HG03095 (cell line): Measurements from ENCODE around the gene METRNL.
A peak's percentile ranks its signal among the peaks of the same experiment; 100 is the strongest.
"Not testable (repeated sequence)": the region's sequence is repeated elsewhere in the genome, so short reads cannot be mapped to it uniquely, and the experiment has no call there.

Experiments used
- ATAC-seq: cut with Tn5 transposase; IDR thresholded peaks from one replicate; pipeline ENCODE4 v1.9.1; 2021; ENCODE audit warnings: moderate library complexity; ENCODE audit not compliant: unreplicated experiment

Gene METRNL

GRCh38 chr17:83118071-83118841 lies 38.8 kb downstream of the METRNL start:
- ATAC-seq = no peak

- ATAC-seq = peak; percentile 60
Observed at GRCh38 chr17:83119987-83120864, 40.8 kb downstream of the METRNL start.

GRCh38 chr17:83121473-83121872 lies 42.1 kb downstream of the METRNL start:
- ATAC-seq = not testable (repeated sequence)

GRCh38 chr17:83121921-83122820 lies 42.8 kb downstream of the METRNL start:
- no peak for ATAC-seq

- no peak for ATAC-seq
Observed at GRCh38 chr17:83122834-83123233, 43.4 kb downstream of the METRNL start.

- no peak for ATAC-seq
Observed at GRCh38 chr17:83123896-83124801, 44.7 kb downstream of the METRNL start.

GRCh38 chr17:83124871-83125514 lies 45.6 kb downstream of the METRNL start:
- ATAC-seq = no peak

GRCh38 chr17:83125515-83126274 lies 46.3 kb downstream of the METRNL start:
- no peak for ATAC-seq

- no peak for ATAC-seq
Observed at GRCh38 chr17:83126275-83126811, 46.9 kb downstream of the METRNL start.

GRCh38 chr17:83127431-83128160 lies 48.2 kb downstream of the METRNL start:
- ATAC-seq = no peak

- ATAC-seq = no peak
Observed at GRCh38 chr17:83128306-83129240, 49.2 kb downstream of the METRNL start.

- ATAC-seq = no peak
Observed at GRCh38 chr17:83129676-83130075, 50.3 kb downstream of the METRNL start.

GRCh38 chr17:83131401-83132011 lies 52.1 kb downstream of the METRNL start:
- no peak for ATAC-seq

GRCh38 chr17:83132251-83133081 lies 53.1 kb downstream of the METRNL start:
- no peak for ATAC-seq
